Lower lobe of right lung (tissue), 2 donors: ENCODE data around the gene SHISAL2B. TPM values are rescaled to one million over a fixed set of nuclear protein-coding genes. Genes with fewer than 3 reads are reported as not detected.
"Not testable (repeated sequence)": the region's sequence is repeated elsewhere in the genome, so short reads cannot be mapped to it uniquely, and the experiment has no call there.

Experiments
- ATAC-seq, 2 donors: fragments of 200-7000 bp; cut with Tn5 transposase; one replicate each; pipeline ENCODE4 v1.9.1; 2020 to 2022; ENCODE audit warnings: mild to moderate bottlenecking in 2 of 2, moderate library complexity in 2 of 2
- DNase-seq: peaks from one replicate; pipeline ENCODE4 v3.0.0-alpha.2; 2020
- H3K27ac ChIP-seq: fragments of 200-600 bp; one replicate; pipeline ENCODE4 v1.8.0; 2022
- H3K27me3 ChIP-seq: fragments of 200-600 bp; one replicate; pipeline ENCODE4 v1.8.0; 2022; ENCODE audit warnings: low read depth
- H3K36me3 ChIP-seq: fragments of 200-600 bp; one replicate; pipeline ENCODE4 v1.8.0; 2022; ENCODE audit warnings: mild to moderate bottlenecking
- H3K4me1 ChIP-seq: fragments of 200-600 bp; one replicate; pipeline ENCODE4 v1.8.0; 2022
- H3K4me3 ChIP-seq: fragments of 200-600 bp; one replicate; pipeline ENCODE4 v1.8.0; 2022; ENCODE audit warnings: mild to moderate bottlenecking
- H3K9me3 ChIP-seq: fragments of 200-600 bp; one replicate; pipeline ENCODE4 v1.8.0; 2022
- intact Hi-C: fragments of 100-400 bp; cut with DNase I; formaldehyde crosslinking; loops from one replicate; pipeline ENCODE4 v1.11.0; 2022
- total RNA-seq: library from RNA; stranded (reverse); fragmentation: NEBNext Ultra II Directional; extraction: Animal tissue kit (Norgen Biotek cat#: 25700); gene quantifications from one replicate; pipeline ENCODE4 v1.2.1, GENCODE V29; 2021
- TF ChIP-seq, protein P1 (sequence below): fragments of 200-600 bp; IDR thresholded peaks from one replicate; pipeline ENCODE4 v1.8.0; 2022; ENCODE audit warnings: antibody characterized with exemption, mild to moderate bottlenecking
- donor health status: DM: no; HTN: yes; CAD: no; lungs with severe emphysema.

SHISAL2B gene
- total RNA-seq, 1 donor from 2014 or later = not detected

DNA sequence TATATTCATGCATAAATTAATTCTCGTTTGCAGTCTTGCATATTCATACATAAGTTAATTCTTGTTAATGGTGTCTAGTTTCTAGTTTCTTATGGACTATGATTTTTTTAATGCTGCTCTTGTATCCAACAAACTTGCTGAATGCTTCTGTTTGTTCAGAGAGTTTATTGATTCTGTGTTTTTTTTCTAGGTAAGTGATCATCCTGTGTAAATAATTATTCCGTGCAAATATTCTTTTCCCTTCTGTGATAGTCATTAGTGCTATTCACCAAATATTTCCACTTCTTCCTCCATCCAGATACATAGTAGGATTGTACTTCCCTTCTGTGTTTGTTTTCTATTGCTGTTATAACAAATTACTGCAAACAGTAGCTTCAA lies 35.8 kb upstream of the SHISAL2B start:
- Histone ChIP-seq H3K36me3 (no peaks in the 10 kb centered on the region), H3K4me1 (no peaks in the 10 kb centered on the region), H3K27ac (no peak overlapping the region), H3K9me3 (no peaks in the 10 kb centered on the region), H3K27me3 (no peaks in the 10 kb centered on the region), H3K4me3 (no peak overlapping the region)
- ATAC-seq (no peak), DNase-seq (no peak)
- intact Hi-C loops = no loop called here
- TF ChIP-seq, protein P1, sequence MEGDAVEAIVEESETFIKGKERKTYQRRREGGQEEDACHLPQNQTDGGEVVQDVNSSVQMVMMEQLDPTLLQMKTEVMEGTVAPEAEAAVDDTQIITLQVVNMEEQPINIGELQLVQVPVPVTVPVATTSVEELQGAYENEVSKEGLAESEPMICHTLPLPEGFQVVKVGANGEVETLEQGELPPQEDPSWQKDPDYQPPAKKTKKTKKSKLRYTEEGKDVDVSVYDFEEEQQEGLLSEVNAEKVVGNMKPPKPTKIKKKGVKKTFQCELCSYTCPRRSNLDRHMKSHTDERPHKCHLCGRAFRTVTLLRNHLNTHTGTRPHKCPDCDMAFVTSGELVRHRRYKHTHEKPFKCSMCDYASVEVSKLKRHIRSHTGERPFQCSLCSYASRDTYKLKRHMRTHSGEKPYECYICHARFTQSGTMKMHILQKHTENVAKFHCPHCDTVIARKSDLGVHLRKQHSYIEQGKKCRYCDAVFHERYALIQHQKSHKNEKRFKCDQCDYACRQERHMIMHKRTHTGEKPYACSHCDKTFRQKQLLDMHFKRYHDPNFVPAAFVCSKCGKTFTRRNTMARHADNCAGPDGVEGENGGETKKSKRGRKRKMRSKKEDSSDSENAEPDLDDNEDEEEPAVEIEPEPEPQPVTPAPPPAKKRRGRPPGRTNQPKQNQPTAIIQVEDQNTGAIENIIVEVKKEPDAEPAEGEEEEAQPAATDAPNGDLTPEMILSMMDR = no peak

DNA sequence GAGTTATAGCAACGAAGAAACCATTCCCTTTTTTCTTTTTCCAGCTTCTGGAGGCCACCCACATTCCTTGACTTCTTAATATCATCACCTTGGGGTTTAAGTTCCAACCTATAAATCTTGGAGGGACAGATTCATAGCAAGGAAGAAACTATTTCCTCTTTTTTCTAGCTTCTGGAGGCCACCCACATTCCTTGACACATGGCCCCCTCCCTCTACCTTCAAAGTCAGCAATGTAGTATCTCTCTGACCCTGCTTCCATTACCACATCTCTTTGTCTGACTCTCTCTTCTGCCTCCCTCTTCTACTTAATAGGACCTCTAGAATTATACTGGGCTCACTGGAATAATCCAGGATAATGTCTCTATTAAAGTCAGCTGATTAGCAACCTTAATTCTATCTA lies 34.7 kb upstream of the SHISAL2B start:
- no peak overlapping the region for H3K27ac ChIP-seq
- ATAC-seq (no peak), DNase-seq (no peak)
- TF ChIP-seq, protein P1 = no peak
- intact Hi-C loops = no loop called here
- H3K4me1 ChIP-seq = no peaks in the 10 kb centered on the region
- no peaks in the 10 kb centered on the region for H3K27me3 ChIP-seq
- no peaks in the 10 kb centered on the region for H3K9me3 ChIP-seq
- H3K4me3 ChIP-seq = no peak overlapping the region
- no peaks in the 10 kb centered on the region for H3K36me3 ChIP-seq

DNA sequence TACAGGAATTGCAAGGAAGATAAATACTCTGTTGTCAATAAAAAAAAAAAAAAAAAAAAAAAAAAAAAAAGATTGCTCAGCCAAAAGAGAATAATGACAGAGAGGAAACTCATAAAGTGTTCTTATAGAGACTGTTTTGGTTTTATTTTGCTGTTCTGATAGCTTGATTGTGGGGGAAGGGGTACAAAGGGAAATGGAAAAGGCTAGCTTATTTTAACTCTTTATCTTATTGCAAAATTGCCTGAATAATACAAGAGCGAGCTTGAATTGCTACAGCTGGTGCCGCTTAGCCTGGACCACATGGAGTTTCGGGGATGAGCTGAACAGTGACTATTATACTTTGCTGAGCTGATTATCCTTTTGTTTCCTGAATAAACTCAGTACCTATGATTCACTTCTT lies 31.0 kb upstream of the SHISAL2B start:
- Histone ChIP-seq H3K9me3 (no peaks in the 10 kb centered on the region), H3K4me1 (no peaks in the 10 kb centered on the region), H3K36me3 (no peaks in the 10 kb centered on the region), H3K4me3 (no peak overlapping the region), H3K27me3 (no peaks in the 10 kb centered on the region), H3K27ac (no peak overlapping the region)
- DNase-seq (no peak), ATAC-seq (no peak)
- TF ChIP-seq, protein P1 = no peak
- intact Hi-C loops = no loop called here

DNA sequence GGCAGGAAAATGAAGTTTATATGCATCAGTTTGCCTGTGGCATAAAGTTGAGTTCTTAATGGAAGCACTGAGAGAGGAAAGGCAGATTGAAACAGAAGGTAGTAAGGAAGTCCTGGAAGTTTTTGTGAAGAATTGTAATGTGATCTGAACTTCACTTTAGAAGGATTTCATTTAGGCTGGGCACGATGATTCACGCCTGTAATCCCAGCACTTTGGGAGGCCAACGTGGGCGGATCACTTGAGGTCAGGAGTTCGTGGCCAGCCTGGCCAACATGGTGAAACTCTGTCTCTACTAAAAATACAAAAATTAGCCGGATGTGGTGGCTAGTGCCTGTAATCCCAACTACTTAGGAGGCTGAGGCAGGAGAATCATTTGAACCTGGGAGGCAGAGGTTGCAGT lies 27.1 kb upstream of the SHISAL2B start:
- H3K27ac ChIP-seq, ATAC-seq, H3K9me3 ChIP-seq, H3K36me3 ChIP-seq, intact Hi-C loops, H3K4me1 ChIP-seq, H3K27me3 ChIP-seq, H3K4me3 ChIP-seq, DNase-seq: not testable (repeated sequence)

DNA sequence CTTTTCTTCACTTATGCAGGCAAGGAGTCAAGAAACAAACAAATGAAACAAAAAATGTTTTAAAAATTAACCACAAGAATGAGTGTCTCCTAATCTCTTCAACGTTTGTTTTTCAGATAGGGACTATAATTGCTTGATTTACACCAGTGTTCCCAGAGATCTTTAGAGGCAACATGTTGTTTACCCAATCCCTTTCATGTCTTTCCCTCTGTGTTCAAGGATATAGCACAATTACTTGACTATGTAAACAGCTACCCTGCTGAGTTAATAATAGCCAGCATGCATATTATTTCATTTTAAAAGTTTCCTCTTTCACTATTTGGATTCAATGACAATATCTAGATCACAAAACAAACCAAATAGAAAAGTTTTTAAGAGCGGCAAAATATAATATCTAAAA lies 25.1 kb upstream of the SHISAL2B start:
- TF ChIP-seq, protein P1 = no peak

DNA sequence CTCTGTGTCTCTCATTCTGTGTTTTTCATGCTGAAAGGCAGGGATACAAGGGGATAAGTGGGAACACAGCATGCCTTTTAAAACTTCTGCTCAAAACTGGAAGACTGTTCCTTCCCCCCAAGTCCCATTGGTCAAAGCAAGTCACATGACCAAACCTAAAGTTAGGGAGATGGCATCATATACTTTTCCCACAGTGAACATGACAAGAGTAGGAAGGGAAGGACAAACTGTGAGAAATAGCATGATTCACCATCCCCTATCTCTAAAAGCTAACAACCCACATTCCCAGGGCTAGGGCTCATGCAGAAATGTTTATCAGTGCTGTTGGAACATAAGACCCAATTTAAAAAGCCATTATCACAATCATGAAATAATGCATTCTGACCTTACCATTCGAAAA lies 24.2 kb upstream of the SHISAL2B start:
- no peak for DNase-seq
- TF ChIP-seq, protein P1 = no peak
- H3K4me3 ChIP-seq = no peak overlapping the region
- H3K27me3 ChIP-seq = no peaks in the 10 kb centered on the region
- intact Hi-C loops = no loop called here
- no peaks in the 10 kb centered on the region for H3K4me1 ChIP-seq
- H3K9me3 ChIP-seq = no peaks in the 10 kb centered on the region
- no peaks in the 10 kb centered on the region for H3K36me3 ChIP-seq
- no peak for ATAC-seq
- H3K27ac ChIP-seq = no peak overlapping the region

More for the DNA sequence above, 25.1 kb upstream of the SHISAL2B start:
- H3K9me3 ChIP-seq = no peaks in the 10 kb centered on the region
- no peak overlapping the region for H3K27ac ChIP-seq
- no peak overlapping the region for H3K4me3 ChIP-seq
- DNase-seq (no peak), ATAC-seq (no peak)
- intact Hi-C loops = no loop called here
- no peaks in the 10 kb centered on the region for H3K27me3 ChIP-seq
- no peaks in the 10 kb centered on the region for H3K36me3 ChIP-seq
- H3K4me1 ChIP-seq = no peaks in the 10 kb centered on the region
